Pancreas (tissue), 10 donors: ENCODE measurements around the gene MMAA. TPM values are rescaled to one million over a fixed set of nuclear protein-coding genes. Genes with fewer than 3 reads are reported as not detected.

Experiments
- ATAC-seq, 4 donors: fragments of 200-7000 bp; cut with Tn5 transposase; one replicate each; pipeline versions ENCODE4 v1.8.0 to v1.9.1; 2020; ENCODE audit warnings: mild to moderate bottlenecking in 4 of 4, moderate library complexity in 4 of 4
- DNase-seq, 6 donors: peaks; one replicate each; pipeline ENCODE4 v3.0.0-alpha.2; 2020
- FAIRE-seq: peaks from 2 replicates; lab custom pipeline; 2012; peaks lifted over from hg19 to GRCh38; lab: Jason Lieb, UNC
- H3K27ac ChIP-seq, 4 donors: fragments of 200-600 bp; sonication (generic); 1 replicate in 3 of 4; 2 replicates in 1 of 4; pipeline versions ENCODE4 v1.5.0 to v1.8.0; 2020
- H3K27me3 ChIP-seq, 4 donors: fragments of 200-600 bp; one replicate each; pipeline ENCODE4 v1.8.0; 2021
- H3K36me3 ChIP-seq, 3 donors: fragments of 200-600 bp; sonication (generic) in 1 of 3; one replicate each; pipeline versions ENCODE4 v1.5.0 to v1.8.0; 2020 to 2021
- H3K4me1 ChIP-seq, 3 donors: fragments of 200-600 bp; one replicate each; pipeline ENCODE4 v1.8.0; 2021
- H3K4me3 ChIP-seq, 4 donors: fragments of 200-600 bp; sonication (generic) in 2 of 4; one replicate each; pipeline versions ENCODE4 v1.5.0 to v1.8.0; 2020 to 2021
- H3K9me3 ChIP-seq, 4 donors: fragments of 200-600 bp; one replicate each; pipeline ENCODE4 v1.8.0; 2021
- CTCF ChIP-seq, 4 donors: fragments of 200-600 bp; sonication (generic) in 3 of 4; IDR thresholded peaks; one replicate each; pipeline versions ENCODE4 v1.5.0 to v1.8.0; 2021; ENCODE audit warnings: antibody characterized with exemption in 4 of 4
- WGBS, 2 donors: extraction: QIAGEN DNeasy Blood & Tissue Kit; methylation state at CpG; one replicate each; pipeline ENCODE4 v1.1.7; 2013; 5-methylcytosine and 5-hydroxymethylcytosine counted together
- intact Hi-C, 3 donors: fragments of 100-400 bp; cut with DNase I; formaldehyde crosslinking; loops; one replicate each; pipeline versions ENCODE4 v1.11.1 to v1.14.2; 2022
- polyA plus RNA-seq, 2 donors: library from polyadenylated mRNA; stranded (reverse); fragments of 200-250 nt; gene quantifications; one replicate each; pipeline ENCODE4 v1.2.3, GENCODE V29; 2013
- total RNA-seq, 6 donors: library from RNA; stranded (reverse); fragmentation: NEBNext Ultra II Directional in 4 of 6; extraction: Animal tissue kit (Norgen Biotek cat#: 25700) in 4 of 6; gene quantifications; one replicate each; pipeline versions ENCODE4 v1.2.1 to v1.2.4, GENCODE V29; 2021 to 2023
- donor health status: healthy with polysubstance abuse.
- donor health status: DM: no; HTN: no; CAD: no; lungs with moderate emphysema.
- donor health status: DM: no; HTN: no; CAD: no.
- donor health status: control.
- donor health status: control.
- donor health status: Bipolar disorder and iron deficiency.
- donor health status: DM: yes; HTN: yes; CAD: no.
- donor health status: DM: no; HTN: no; CAD: no.
- donor health status: DM: no; HTN: no; CAD: no.
- donor health status: DM: yes; HTN: yes; CAD: no.

The MMAA gene
- total and polyA plus RNA-seq, 8 donors = 3.0 to 9.5 (median 5.5) TPM

- Histone ChIP-seq H3K36me3 (no peaks in the 10 kb centered on the region), H3K4me3 (no peak overlapping the region), H3K4me1 (no peaks in the 10 kb centered on the region), H3K27ac (no peak overlapping the region), H3K9me3 (no peaks in the 10 kb centered on the region), H3K27me3 (no peaks in the 10 kb centered on the region)
- no peak for DNase-seq
- FAIRE-seq = no peak
- intact Hi-C loops = no loop called here
- ATAC-seq = no peak
- 72% methylated on average over 3 of the region's 3 CpGs for WGBS, 2 donors
- TF ChIP-seq CTCF (IDR thresholded peaks at IDR 0.05) = no peak
Measured at GRCh38 chr4:145589916-145590702, 29.1 kb upstream of the MMAA start.

DNA sequence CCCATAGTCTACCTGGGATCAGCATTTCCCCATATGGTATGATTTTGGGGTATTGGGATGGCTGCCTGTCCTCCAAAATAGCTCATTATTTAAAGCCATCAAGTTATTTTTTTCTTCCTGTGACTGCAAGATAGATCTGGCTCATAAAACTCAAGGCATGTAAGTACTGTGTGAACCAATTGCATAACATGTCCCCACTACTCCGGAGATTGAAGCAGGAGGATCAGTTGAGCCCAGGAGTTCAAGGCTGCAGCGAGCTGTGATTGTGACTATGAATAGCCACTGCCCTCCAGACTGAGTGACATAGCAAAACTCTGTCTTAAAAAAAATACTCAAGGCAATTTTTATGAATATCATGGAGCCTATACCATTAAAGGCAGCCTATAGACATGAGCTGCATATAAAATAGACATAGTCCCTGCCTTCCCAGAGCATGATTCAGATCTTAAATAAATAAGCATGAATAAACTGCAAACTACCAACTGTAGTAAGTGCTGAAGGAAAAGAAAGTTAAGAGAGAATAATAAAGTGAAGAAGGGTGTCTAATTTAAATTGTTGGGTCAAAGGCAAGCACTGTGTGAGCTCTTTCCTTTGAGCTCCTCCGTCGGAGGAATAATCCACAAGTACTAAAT is 16.9 kb upstream of the MMAA start:
- DNase-seq = no peak
- Histone ChIP-seq H3K27me3 (no peaks in the 10 kb centered on the region), H3K36me3 (no peaks in the 10 kb centered on the region), H3K27ac (no peak overlapping the region), H3K4me3 (no peak overlapping the region), H3K4me1 (no peaks in the 10 kb centered on the region), H3K9me3 (no peaks in the 10 kb centered on the region)
- WGBS, 2 donors = 66 to 76% methylated on average over 4 of the region's 4 CpGs
- ATAC-seq = no peak
- no peak for FAIRE-seq
- intact Hi-C loops = loop anchor here in 1 of 3 donors (10.0 kb wide), 1 partner anchor 367 kb away; no protein-coding TSS in a partner anchor
- TF ChIP-seq CTCF (IDR thresholded peaks at IDR 0.05) = no peak

GRCh38 chr4:145605941-145606340 is 13.2 kb upstream of the MMAA start:
- Histone ChIP-seq H3K9me3 (no peaks in the 10 kb centered on the region), H3K4me3 (no peak overlapping the region), H3K27ac (no peak overlapping the region), H3K36me3 (no peaks in the 10 kb centered on the region), H3K4me1 (no peaks in the 10 kb centered on the region), H3K27me3 (no peaks in the 10 kb centered on the region)
- DNase-seq = no peak
- no peak for FAIRE-seq
- TF ChIP-seq CTCF (IDR thresholded peaks at IDR 0.05) = no peak
- no peak for ATAC-seq
- intact Hi-C loops = loop anchor here in 1 of 3 donors (10.0 kb wide), 1 partner anchor 371 kb away; no protein-coding TSS in a partner anchor

- Histone ChIP-seq H3K4me3 (no peak overlapping the region), H3K27ac (no peak overlapping the region), H3K36me3 (no peaks in the 10 kb centered on the region), H3K9me3 (no peaks in the 10 kb centered on the region), H3K4me1 (no peaks in the 10 kb centered on the region), H3K27me3 (no peaks in the 10 kb centered on the region)
- peak; percentile 98 for FAIRE-seq
- WGBS, 2 donors = 39 to 45% methylated on average over 4 of the region's 4 CpGs
- DNase-seq = peak in 5 of 6 donors; percentile 18 to 78 (median 37)
- intact Hi-C loops = loop anchor here (5.0 to 10.0 kb wide), 2 partner anchors 375 to 377 kb away; no protein-coding TSS in a partner anchor
- ATAC-seq = peak; percentile 75 to 91 (median 90)
- peak in 3 of 4 donors; percentile 25 to 63 (median 49) for TF ChIP-seq CTCF (IDR thresholded peaks at IDR 0.05)
Measured at GRCh38 chr4:145609481-145610427, 9.4 kb upstream of the MMAA start.
